HG02884 (cell line): ENCODE data around the gene PPP1R15A.
"Not testable (repeated sequence)": the region's sequence is repeated elsewhere in the genome, so short reads cannot be mapped to it uniquely, and the experiment has no call there.

Source experiments
- ATAC-seq: cut with Tn5 transposase; IDR thresholded peaks from one replicate; pipeline ENCODE4 v1.9.1; 2021; ENCODE audit warnings: mild to moderate bottlenecking, moderate library complexity; ENCODE audit not compliant: unreplicated experiment

PPP1R15A gene

GRCh38 chr19:48858984-48859710, 13.1 kb upstream of the PPP1R15A start:
- no peak for ATAC-seq

GRCh38 chr19:48859711-48860572, 12.3 kb upstream of the PPP1R15A start:
- no peak for ATAC-seq

DNA sequence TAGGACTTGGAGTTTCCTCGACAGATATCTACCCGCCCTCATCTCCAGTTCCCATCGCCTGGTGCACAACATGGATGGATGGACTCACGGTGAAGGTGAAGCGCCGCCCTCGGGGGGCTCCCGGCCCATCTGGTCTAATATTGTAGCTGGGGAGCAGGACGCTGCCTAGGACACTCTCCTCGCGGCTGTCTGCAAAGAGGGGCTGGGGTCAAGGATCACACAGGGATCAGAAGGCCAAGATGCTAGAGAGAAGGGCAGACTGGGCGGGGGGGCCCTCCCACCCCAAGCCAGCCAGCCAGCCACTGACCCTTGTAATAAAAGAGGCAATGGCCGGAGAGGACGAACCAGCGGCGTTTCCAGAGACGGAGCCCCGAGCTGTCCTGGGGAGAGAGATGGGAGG, 10.9 kb upstream of the PPP1R15A start:
- no peak for ATAC-seq

DNA sequence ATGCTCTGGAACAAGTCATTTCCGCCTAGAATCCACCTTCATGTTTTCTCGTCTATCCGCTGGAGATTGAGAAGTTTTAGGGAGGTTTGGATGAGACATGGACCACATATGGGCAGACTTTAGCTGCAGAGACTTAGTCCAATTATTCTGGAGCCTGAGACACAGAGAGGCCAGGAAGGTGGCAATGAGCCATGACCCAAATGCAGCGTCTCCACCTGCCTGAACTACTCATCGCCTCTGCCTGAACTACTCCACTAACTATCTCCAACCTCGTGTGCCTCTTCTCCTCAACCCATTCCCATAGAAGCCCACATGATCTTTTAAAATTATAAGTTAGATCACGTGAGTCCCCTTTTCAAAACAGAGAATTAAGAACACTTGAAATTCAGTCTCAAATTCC, 9.4 kb upstream of the PPP1R15A start:
- no peak for ATAC-seq

DNA sequence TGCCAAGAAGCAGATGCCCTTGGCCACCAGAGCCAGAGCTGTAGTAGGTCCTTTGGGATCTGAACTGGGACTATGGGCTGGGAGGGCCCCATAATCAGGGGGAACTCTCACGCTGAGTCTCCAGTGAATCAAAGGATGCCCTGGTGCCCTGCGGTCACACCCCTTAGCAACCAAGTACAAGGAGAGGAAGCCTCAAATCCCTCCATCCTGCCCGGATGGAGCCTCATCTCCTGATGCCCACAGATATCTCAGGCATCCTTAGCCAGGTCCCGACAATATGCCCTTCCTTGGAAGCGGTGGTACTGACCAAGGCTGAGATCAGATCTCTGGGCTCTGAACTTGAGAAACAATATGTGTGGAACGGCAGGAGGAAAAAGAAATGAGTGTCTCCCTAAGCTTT, 5.5 kb upstream of the PPP1R15A start:
- no peak for ATAC-seq

DNA sequence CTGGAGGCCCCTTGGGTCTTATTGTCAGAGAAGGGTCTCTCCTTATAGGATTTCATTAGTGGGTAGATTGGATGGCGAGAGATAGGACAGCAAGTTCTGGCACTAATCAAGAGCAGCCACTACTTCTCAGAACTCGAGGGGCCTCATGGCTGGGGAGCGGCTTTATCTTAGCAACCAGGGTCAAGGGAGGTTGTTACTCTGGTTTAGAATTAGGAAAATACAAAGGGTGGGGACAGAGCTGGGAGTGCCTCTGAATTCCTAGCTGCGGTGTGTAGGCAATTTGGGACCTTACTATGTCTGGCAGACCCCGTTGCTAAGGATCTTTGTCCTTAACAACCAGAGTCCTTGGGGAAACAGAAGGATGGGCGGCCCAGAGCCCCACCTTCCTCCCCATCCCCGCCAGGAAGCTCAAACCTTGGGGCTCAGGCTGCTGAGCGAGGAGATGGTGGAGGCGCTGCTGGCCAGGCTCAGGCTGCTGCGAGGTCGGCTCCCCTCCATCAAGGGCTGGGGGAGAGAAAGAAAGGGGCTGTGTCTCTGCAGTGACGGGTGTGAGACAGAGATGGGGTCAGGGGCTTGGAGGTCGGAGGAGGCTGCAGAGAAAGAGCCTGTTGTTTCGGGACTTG, 5.0 kb upstream of the PPP1R15A start:
- no peak for ATAC-seq

- no peak for ATAC-seq
These were observed 4.5 kb upstream of the PPP1R15A start for GRCh38 chr19:48867746-48868113.

- no peak for ATAC-seq
These were observed 3.9 kb upstream of the PPP1R15A start, which contains the start of gene PLEKHA4 for GRCh38 chr19:48868114-48868886. Gene PLEKHA4, minus strand, starts transcription at chr19:48868617. Its CDS starts 997 bp downstream, at chr19:48867620.

- ATAC-seq = no peak
These were observed 2.2 kb upstream of the PPP1R15A start for GRCh38 chr19:48870048-48870447.

DNA sequence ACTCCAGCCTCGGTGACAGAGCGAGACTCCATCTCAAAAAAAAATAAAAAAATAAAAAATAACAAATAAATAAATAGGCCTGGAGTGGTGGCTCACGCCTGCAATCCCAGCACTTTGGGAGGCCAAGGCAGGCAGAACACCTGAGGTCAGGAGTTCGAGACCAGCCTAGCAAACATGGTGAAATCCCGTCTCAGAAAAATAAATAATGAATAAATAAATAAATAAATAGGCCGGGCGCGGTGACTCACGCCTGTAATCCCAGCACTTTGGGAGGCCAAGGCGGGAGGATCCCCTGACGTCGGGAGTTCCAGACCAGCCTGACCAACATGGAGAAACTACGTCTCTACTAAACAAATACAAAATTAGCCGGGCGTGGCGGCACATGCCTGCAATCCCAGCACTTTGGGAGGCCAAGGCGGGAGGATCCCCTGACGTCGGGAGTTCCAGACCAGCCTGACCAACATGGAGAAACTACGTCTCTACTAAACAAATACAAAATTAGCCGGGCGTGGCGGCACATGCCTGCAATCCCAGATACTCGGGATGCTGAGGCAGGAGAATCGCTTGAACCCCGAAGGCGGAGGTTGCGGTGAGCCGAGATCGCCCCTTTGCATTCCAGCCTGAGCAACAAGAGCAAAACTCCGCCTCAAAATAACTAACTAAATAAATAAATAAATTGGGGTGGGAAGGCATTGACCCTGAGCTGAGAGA, 595 bp upstream of the PPP1R15A start:
- not testable (repeated sequence) for ATAC-seq

GRCh38 chr19:48872884-48873475, 759 bp downstream of the PPP1R15A start:
- no peak for ATAC-seq

GRCh38 chr19:48873476-48874302, 1.5 kb downstream of the PPP1R15A start:
- no peak for ATAC-seq

DNA sequence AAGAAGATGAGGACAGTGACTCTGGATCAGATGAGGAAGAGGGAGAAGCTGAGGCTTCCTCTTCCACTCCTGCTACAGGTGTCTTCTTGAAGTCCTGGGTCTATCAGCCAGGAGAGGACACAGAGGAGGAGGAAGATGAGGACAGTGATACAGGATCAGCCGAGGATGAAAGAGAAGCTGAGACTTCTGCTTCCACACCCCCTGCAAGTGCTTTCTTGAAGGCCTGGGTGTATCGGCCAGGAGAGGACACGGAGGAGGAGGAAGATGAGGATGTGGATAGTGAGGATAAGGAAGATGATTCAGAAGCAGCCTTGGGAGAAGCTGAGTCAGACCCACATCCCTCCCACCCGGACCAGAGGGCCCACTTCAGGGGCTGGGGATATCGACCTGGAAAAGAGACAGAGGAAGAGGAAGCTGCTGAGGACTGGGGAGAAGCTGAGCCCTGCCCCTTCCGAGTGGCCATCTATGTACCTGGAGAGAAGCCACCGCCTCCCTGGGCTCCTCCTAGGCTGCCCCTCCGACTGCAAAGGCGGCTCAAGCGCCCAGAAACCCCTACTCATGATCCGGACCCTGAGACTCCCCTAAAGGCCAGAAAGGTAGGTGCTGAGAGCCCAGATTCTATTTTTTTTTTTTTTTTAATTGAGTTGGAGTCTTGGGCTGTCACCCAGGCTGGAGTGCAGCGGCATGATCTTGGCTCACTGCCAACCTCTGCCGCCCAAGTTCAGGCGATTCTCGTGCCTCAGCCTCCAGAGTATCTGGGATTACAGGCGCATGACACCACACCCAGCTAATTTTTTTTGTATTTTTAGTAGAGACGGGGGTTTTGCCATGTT, 2.3 kb downstream of the PPP1R15A start:
- no peak for ATAC-seq

GRCh38 chr19:48876043-48876981, 4.1 kb downstream of the PPP1R15A start:
- not testable (repeated sequence) for ATAC-seq

- no peak for ATAC-seq
These were observed 5.6 kb downstream of the PPP1R15A start for GRCh38 chr19:48877855-48878195.

DNA sequence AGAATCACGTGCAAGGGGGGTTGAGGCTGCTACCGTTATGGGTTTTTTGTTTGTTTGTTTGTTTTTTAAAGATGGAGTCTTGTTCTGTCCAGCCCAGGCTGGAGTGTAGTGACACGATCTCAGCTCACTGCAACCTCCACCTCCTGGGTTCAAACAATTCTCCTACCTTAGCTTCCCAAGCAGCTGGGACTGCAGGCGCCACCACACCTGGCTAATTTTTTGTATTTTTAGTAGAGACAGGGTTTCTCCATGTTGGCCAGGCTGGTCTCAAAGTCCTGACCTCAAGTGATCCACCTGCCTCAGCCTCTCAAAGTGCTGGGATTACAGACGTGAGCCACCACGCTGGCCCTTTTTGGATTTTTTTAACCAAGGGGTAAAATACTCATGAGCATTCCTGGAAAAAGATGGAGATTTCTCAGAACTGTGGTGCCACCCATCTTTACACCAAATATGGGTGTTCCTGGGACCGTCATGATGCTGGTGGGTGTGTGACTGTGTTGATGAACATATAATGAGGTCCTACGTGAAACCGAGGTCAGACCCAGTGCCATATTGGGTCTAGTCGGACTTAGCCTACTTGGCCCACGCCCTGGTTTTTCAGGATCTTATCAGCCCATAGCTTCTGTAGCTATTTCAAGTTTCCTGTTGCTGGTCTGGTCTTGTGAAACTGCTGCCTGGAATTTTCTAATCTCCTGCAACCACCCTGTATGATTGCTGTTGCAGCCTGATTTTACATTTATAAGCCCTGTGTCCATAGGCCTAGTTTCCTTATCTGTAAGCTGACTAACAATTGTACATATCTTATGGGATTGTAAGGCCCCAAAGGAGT, 6.2 kb downstream of the PPP1R15A start:
- no peak for ATAC-seq
